Pancreas (tissue), 10 donors: ENCODE results near the gene BLVRB. TPM values are rescaled to one million over a fixed set of nuclear protein-coding genes. Genes with fewer than 3 reads are reported as not detected.

ENCODE experiments used
- ATAC-seq, 4 donors: fragments of 200-7000 bp; cut with Tn5 transposase; one replicate each; pipeline versions ENCODE4 v1.8.0 to v1.9.1; 2020; ENCODE audit warnings: mild to moderate bottlenecking in 4 of 4, moderate library complexity in 4 of 4
- DNase-seq, 6 donors: peaks; one replicate each; pipeline ENCODE4 v3.0.0-alpha.2; 2020
- FAIRE-seq: peaks from 2 replicates; lab custom pipeline; 2012; peaks lifted over from hg19 to GRCh38; lab: Jason Lieb, UNC
- H3K27ac ChIP-seq, 4 donors: fragments of 200-600 bp; sonication (generic); 1 replicate in 3 of 4; 2 replicates in 1 of 4; pipeline versions ENCODE4 v1.5.0 to v1.8.0; 2020
- H3K27me3 ChIP-seq, 4 donors: fragments of 200-600 bp; one replicate each; pipeline ENCODE4 v1.8.0; 2021
- H3K36me3 ChIP-seq, 3 donors: fragments of 200-600 bp; sonication (generic) in 1 of 3; one replicate each; pipeline versions ENCODE4 v1.5.0 to v1.8.0; 2020 to 2021
- H3K4me1 ChIP-seq, 3 donors: fragments of 200-600 bp; one replicate each; pipeline ENCODE4 v1.8.0; 2021
- H3K4me3 ChIP-seq, 4 donors: fragments of 200-600 bp; sonication (generic) in 2 of 4; one replicate each; pipeline versions ENCODE4 v1.5.0 to v1.8.0; 2020 to 2021
- H3K9me3 ChIP-seq, 4 donors: fragments of 200-600 bp; one replicate each; pipeline ENCODE4 v1.8.0; 2021
- CTCF ChIP-seq, 4 donors: fragments of 200-600 bp; sonication (generic) in 3 of 4; IDR thresholded peaks; one replicate each; pipeline versions ENCODE4 v1.5.0 to v1.8.0; 2021; ENCODE audit warnings: antibody characterized with exemption in 4 of 4
- WGBS, 2 donors: extraction: QIAGEN DNeasy Blood & Tissue Kit; methylation state at CpG; one replicate each; pipeline ENCODE4 v1.1.7; 2013; 5-methylcytosine and 5-hydroxymethylcytosine counted together
- intact Hi-C, 3 donors: fragments of 100-400 bp; cut with DNase I; formaldehyde crosslinking; loops; one replicate each; pipeline versions ENCODE4 v1.11.1 to v1.14.2; 2022
- polyA plus RNA-seq, 2 donors: library from polyadenylated mRNA; stranded (reverse); fragments of 200-250 nt; gene quantifications; one replicate each; pipeline ENCODE4 v1.2.3, GENCODE V29; 2013
- total RNA-seq, 6 donors: library from RNA; stranded (reverse); fragmentation: NEBNext Ultra II Directional in 4 of 6; extraction: Animal tissue kit (Norgen Biotek cat#: 25700) in 4 of 6; gene quantifications; one replicate each; pipeline versions ENCODE4 v1.2.1 to v1.2.4, GENCODE V29; 2021 to 2023
- donor health status: healthy with polysubstance abuse.
- donor health status: DM: no; HTN: no; CAD: no; lungs with moderate emphysema.
- donor health status: DM: no; HTN: no; CAD: no.
- donor health status: control.
- donor health status: control.
- donor health status: Bipolar disorder and iron deficiency.
- donor health status: DM: yes; HTN: yes; CAD: no.
- donor health status: DM: no; HTN: no; CAD: no.
- donor health status: DM: no; HTN: no; CAD: no.
- donor health status: DM: yes; HTN: yes; CAD: no.

The BLVRB gene
- total and polyA plus RNA-seq, 8 donors: 24.1 to 49.4 (median 37.4) TPM

- no peaks in the 10 kb centered on the region for H3K36me3 ChIP-seq
- H3K27me3 ChIP-seq: peaks cover 0 to 4% (median 0%) of the 10 kb centered on the region in 4 donors
- no peak overlapping the region for H3K4me3 ChIP-seq
- H3K27ac ChIP-seq: no peak overlapping the region
- H3K9me3 ChIP-seq: no peaks in the 10 kb centered on the region
- TF ChIP-seq CTCF (IDR thresholded peaks at IDR 0.05): no peak
- no peak for DNase-seq
- intact Hi-C loops: no loop called here
- WGBS, 2 donors: 52 to 54% methylated on average over 2 of the region's 2 CpGs
- no peak for ATAC-seq
- H3K4me1 ChIP-seq: no peaks in the 10 kb centered on the region
- FAIRE-seq: no peak
Observed at GRCh38 chr19:40507892-40508291, 42.3 kb upstream of the BLVRB start.

- WGBS, 2 donors: 60 to 64% methylated on average over 9 of the region's 9 CpGs
- FAIRE-seq: no peak
- intact Hi-C loops: no loop called here
- Histone ChIP-seq H3K27ac (no peak overlapping the region), H3K9me3 (no peaks in the 10 kb centered on the region), H3K27me3 (no peaks in the 10 kb centered on the region), H3K4me1 (no peaks in the 10 kb centered on the region), H3K4me3 (no peak overlapping the region), H3K36me3 (no peaks in the 10 kb centered on the region)
- TF ChIP-seq CTCF (IDR thresholded peaks at IDR 0.05): no peak
- ATAC-seq: no peak
- DNase-seq: no peak
Observed at GRCh38 chr19:40506099-40506498, 40.6 kb upstream of the BLVRB start.

GRCh38 chr19:40503320-40503695 lies 37.8 kb upstream of the BLVRB start:
- intact Hi-C loops: no loop called here
- no peak for TF ChIP-seq CTCF (IDR thresholded peaks at IDR 0.05)
- Histone ChIP-seq H3K4me3 (no peak overlapping the region), H3K9me3 (no peaks in the 10 kb centered on the region), H3K27ac (no peak overlapping the region), H3K36me3 (no peaks in the 10 kb centered on the region), H3K4me1 (no peaks in the 10 kb centered on the region), H3K27me3 (no peaks in the 10 kb centered on the region)
- 24 to 39% methylated on average over 1 of the region's 1 CpG for WGBS, 2 donors
- DNase-seq (peak in 1 of 6 donors; percentile 15), FAIRE-seq (no peak), ATAC-seq (peak in 2 of 4 donors; percentile 72 to 73)

GRCh38 chr19:40502647-40503319 lies 37.2 kb upstream of the BLVRB start:
- intact Hi-C loops: no loop called here
- Histone ChIP-seq H3K9me3 (no peaks in the 10 kb centered on the region), H3K36me3 (no peaks in the 10 kb centered on the region), H3K4me3 (no peak overlapping the region), H3K27ac (no peak overlapping the region), H3K27me3 (no peaks in the 10 kb centered on the region), H3K4me1 (no peaks in the 10 kb centered on the region)
- WGBS, 2 donors: 40 to 46% methylated on average over 6 of the region's 6 CpGs
- no peak for FAIRE-seq
- ATAC-seq: peak in 3 of 4 donors; percentile 65 to 83 (median 78)
- DNase-seq: peak in 1 of 6 donors; percentile 37
- no peak for TF ChIP-seq CTCF (IDR thresholded peaks at IDR 0.05)

- FAIRE-seq (no peak), DNase-seq (no peak), ATAC-seq (no peak)
- WGBS, 2 donors: 72 to 75% methylated on average over 13 of the region's 13 CpGs
- Histone ChIP-seq H3K4me1 (no peaks in the 10 kb centered on the region), H3K27ac (no peak overlapping the region), H3K4me3 (no peak overlapping the region), H3K9me3 (no peaks in the 10 kb centered on the region), H3K27me3 (no peaks in the 10 kb centered on the region), H3K36me3 (no peaks in the 10 kb centered on the region)
- TF ChIP-seq CTCF (IDR thresholded peaks at IDR 0.05): no peak
- intact Hi-C loops: no loop called here
Observed at GRCh38 chr19:40502081-40502480, 36.5 kb upstream of the BLVRB start.
